GM21737 (cell line): Measurements from ENCODE around the gene SBNO1.
"Not testable (repeated sequence)": the region's sequence is repeated elsewhere in the genome, so short reads cannot be mapped to it uniquely, and the experiment has no call there.

Experiments
- ATAC-seq: cut with Tn5 transposase; IDR thresholded peaks from one replicate; pipeline ENCODE4 v1.9.1; 2021; ENCODE audit warnings: mild to moderate bottlenecking, moderate library complexity; ENCODE audit not compliant: unreplicated experiment

SBNO1 gene

DNA sequence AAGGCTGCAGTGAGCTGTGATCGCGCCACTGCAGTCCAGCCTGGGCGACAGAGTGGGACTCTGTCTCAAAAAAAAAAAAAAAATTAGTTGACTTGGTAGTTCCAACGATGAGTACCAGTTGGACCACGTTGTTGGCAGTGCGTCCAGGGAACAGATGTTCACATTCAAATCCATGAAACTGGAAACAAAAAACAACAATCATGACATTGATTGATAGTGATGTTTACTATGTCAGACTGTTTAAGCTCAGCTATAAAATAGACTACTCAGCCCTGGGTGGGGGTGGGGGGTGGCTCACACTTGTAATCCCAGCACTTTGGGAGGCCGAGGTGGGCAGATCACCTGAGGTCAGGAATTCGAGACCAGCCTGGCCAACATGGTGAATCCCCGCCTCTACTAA is 112.3 kb downstream of the SBNO1 start:
- not testable (repeated sequence) for ATAC-seq

DNA sequence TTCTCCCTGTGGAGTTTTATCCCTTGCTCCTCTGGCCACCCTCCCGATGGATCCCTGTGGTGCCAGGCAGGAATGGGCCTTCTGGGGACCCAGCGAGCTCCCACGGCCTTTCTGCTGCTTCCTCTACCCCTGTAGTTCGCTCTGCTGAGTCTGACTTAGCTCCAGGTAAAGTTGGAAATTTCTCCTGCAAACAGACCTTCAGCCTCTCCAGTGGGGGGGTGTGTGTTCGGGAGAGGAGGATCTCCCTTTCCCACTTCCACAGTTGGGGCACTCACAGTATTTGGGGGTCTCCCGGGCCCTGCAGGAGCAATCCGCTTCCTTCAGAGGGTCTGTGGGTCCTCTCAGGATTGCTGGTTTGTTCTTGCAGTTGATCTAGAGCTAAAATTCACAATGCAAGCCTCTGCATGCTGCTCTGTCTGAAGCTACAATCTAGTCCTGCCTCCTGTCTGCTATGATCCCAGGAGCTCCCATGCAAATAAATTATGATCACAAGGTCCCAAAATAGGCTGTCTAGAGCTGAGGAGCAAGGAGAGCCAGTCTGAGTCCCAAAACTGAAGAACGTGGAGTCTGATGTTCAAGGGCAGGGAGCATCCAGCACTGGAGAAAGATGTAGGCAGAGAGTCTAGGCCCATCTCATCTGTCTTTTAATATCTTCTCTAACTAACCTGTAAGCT is 113.1 kb downstream of the SBNO1 start:
- no peak for ATAC-seq

DNA sequence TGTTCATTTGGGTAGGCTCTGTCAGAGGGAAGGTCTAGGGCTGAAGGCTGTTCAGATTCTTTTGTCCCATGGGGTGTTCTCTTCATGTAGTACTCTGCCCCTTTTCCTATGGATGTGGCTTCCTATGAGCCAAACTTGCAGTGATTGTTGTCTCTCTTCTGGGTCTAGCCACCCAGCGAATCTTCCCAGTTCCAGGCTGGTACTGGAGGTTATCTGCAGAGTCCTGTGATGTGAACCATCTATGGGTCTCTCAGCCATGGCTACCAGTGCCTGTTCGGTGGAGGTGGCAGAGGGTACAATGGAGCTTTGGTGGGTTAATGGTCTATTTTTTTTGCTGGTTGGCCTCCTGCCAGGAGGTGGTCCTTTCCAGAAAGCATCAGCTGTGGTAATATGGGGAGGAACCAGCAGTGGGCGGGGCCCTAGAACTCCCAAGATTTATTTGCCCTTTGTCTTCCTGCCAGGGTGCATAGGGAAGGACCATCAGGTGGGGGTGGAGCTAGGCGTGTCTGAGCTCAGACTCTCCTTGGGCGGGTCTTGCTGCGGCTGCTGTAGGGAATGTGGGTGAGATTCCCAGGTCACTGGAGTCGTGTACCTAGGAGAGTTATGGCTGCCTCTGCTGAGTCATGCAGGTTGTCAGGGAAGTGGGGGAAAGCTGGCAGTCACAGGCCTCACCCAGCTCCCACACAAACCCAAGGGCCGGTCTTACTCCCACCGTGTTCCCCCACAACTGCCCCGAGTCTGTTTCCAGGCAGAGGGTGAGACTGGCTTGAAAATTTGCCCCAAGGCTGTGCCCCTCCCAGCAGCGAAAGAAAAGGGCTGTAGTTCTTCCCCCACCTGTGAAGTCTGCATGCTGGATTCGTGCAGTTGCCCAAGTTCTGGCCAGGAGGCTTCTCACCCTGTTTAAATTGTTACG is 113.9 kb downstream of the SBNO1 start:
- ATAC-seq: no peak

DNA sequence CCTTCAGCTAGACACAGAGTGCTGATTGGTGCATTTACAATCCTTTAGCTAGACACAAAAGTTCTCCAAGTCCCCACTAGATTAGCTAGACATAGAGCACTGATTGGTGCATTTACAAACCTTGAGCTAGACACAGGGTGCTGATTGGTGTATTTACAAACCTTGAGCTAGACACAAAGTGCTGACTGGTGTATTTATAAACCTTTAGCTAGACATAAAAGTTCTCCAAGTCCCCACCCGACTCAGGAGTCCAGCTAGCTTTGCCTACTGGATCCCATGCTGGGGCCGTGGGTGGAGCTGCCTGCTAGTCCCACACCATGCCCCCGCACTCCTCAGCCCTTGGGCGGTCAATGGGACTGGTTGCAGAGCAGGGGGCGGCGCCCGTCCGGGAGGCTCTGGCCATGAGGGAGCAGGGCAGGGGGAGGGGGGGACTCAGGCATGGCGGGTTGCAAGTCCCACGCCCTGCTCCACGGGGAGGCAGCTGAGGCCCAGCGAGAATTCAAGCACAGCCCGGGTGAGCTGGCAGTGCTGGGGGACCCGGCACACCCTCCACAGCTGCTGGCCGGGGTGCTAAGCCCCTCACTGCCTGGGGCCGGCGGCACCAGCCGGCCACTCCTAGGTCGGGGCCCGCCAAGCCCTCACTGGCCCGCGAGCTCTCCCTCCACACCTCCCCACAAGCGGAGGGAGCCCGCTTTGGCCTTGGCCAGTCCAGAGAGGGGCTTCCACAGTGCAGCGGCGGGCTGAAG is 115.5 kb downstream of the SBNO1 start:
- ATAC-seq: not testable (repeated sequence)

DNA sequence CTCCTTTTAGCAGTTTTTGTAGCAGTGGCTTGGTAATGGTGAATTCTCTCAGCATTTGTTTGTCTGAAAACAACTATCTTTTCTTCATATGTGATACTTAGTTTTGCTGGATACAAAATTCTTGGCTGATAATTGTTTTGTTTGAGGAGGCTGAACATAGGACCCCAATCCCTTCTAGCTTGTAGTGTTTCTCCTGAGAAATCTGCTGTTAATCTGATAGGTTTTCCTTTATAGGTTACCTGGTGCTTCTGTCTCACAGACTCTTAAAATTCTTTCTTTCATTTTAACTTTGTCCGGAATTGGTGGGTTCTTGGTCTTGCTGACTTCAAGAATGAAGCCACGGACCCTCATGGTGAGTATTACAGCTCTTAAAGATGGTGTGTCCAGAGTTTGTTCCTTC is 116.5 kb downstream of the SBNO1 start:
- not testable (repeated sequence) for ATAC-seq

DNA sequence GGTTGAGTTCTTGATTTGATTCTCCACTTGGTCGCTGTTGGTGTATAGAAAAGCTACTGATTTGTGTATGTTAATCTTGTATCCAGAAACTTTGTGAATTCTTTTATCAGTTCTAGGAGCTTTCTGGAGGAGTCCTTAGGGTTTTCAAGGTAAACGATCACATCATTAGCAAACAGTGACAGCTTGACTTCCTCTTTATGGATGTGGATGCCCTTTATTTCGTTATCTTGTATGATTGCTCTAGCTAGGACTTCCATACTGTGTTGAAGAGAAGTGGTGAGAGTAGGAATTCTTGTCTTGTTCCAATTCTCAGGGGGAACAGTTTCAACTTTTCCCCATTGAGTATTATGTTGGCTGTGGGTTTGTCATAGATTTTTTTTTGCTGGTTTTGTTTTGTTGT is 119.0 kb downstream of the SBNO1 start:
- no peak for ATAC-seq

DNA sequence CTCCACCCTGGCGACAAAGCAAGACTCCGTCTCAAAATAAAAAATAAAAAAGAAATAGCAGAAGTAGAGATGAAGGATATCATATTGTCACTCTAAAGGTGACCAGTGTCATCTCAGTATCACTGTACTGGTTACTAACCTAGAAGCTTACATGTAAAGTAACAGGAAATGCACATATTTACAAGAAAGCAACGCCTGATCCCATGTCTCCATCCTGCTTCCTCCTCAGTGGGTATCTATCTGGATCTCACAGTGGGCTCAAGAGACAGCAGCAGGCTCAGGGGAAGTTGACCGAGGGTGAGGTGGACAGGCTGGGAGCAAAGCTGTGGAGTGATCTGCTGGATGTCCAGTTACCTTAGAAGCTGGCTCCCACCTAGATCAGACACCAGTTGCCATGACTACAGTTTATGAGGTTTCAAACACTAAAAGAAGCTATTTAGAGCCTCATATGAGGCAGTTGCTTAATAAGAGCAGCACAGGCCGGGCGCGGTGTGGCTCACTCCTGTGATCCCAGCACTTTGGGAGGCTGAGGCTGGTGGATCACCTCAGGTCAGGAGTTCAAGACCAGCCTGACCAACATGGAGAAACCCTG is 120.9 kb downstream of the SBNO1 start:
- ATAC-seq: no peak

DNA sequence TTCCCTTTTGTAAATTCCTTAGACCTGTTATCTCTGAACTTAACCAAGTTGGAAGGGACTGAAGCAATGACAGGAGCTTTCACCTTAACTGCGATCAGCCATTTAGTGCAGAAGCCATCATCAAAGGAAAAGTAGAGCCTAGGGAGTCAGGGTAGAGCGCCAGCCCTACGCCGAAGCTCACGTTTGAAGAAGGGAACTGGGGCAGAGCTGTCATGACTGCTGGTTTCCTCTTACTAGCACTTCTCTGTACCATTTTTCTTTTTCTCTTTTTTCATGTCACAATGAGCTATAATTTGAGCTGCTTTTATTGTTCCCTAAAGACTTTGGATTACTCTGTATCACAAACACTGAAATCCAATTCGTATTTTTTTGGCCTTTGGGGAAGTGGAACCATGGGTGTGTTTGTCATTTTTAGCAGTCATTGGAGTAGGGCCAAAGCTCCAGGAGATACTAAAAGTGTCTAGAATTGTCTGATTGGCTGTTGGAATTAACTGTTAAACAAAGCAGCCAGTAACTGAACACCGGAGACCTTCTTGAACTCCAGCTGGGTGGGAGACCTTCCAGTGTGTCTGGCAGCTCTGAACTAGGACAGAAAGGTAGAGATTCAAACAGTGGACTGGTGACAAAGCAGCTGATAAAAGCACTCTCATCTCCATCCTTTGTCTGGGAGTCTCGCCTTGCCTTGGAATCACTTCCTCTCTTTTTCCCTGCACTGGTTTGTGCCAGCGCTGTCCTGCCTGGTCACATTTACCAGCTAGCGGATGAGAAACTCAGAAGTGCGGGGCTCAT is 122.3 kb downstream of the SBNO1 start:
- ATAC-seq: no peak
